Smooth muscle cell (in vitro differentiated cells): ENCODE data around the gene A1BG. TPM values are rescaled to one million over a fixed set of nuclear protein-coding genes. Genes with fewer than 3 reads are reported as not detected.

Experiments used
- DNase-seq: peaks from one replicate; lab custom pipeline; 2025; ENCODE audit not compliant: unreplicated experiment; lab: John Stamatoyannopoulos, UW
- H2AFZ ChIP-seq: fragments of 200-600 bp; sonication (generic); 2 replicates; pipeline ENCODE4 v1.6.0; 2016; ENCODE audit warnings: antibody characterized with exemption, low read depth, mild to moderate bottlenecking
- H3F3A ChIP-seq: fragments of 200-600 bp; sonication (generic); 2 replicates; pipeline ENCODE4 v1.6.0; 2017; ENCODE audit warnings: antibody characterized with exemption, low read depth
- H3K27ac ChIP-seq: fragments of 200-600 bp; sonication (generic); 2 replicates; pipeline ENCODE4 v1.5.1; 2016; ENCODE audit warnings: low read depth, mild to moderate bottlenecking
- H3K27me3 ChIP-seq: fragments of 200-600 bp; sonication (generic); 2 replicates; pipeline ENCODE4 v1.6.1; 2016; ENCODE audit warnings: low read depth, mild to moderate bottlenecking
- H3K36me3 ChIP-seq: fragments of 200-600 bp; sonication (generic); 2 replicates; pipeline ENCODE4 v1.5.1; 2016; ENCODE audit warnings: low read depth
- H3K4me1 ChIP-seq: fragments of 200-600 bp; sonication (generic); 2 replicates; pipeline ENCODE4 v1.5.1; 2016; ENCODE audit warnings: low read depth
- H3K4me2 ChIP-seq: fragments of 200-600 bp; sonication (generic); 2 replicates; pipeline ENCODE4 v1.6.0; 2016; ENCODE audit warnings: mild to moderate bottlenecking
- H3K4me3 ChIP-seq: fragments of 200-600 bp; sonication (generic); 2 replicates; pipeline ENCODE4 v1.5.1; 2016; ENCODE audit warnings: mild to moderate bottlenecking
- H3K79me2 ChIP-seq: fragments of 200-600 bp; sonication (generic); 2 replicates; pipeline ENCODE4 v1.6.0; 2016; ENCODE audit warnings: low read depth, mild to moderate bottlenecking
- H3K9ac ChIP-seq: fragments of 200-600 bp; sonication (generic); 2 replicates; pipeline ENCODE4 v1.6.0; 2016; ENCODE audit warnings: low read depth
- H3K9me3 ChIP-seq: fragments of 200-600 bp; sonication (generic); replicated peaks from 2 replicates; pipeline ENCODE4 v1.5.1; 2016; ENCODE audit warnings: low read depth
- H4K20me1 ChIP-seq: fragments of 200-600 bp; sonication (generic); 2 replicates; pipeline ENCODE4 v1.6.0; 2016; ENCODE audit warnings: low read depth
- CTCF ChIP-seq: fragments of 200-600 bp; sonication (generic); IDR thresholded peaks from 2 replicates; pipeline ENCODE4 v1.5.1; 2017; ENCODE audit warnings: borderline replicate concordance, mild to moderate bottlenecking, antibody characterized with exemption; ENCODE audit not compliant: insufficient read depth, poor library complexity, severe bottlenecking
- WGBS: methylation state at CpG from one replicate; pipeline ENCODE4 v1.1.7; 2016; ENCODE audit warnings: low lambda C conversion rate; 5-methylcytosine and 5-hydroxymethylcytosine counted together
- polyA plus RNA-seq: library from polyadenylated mRNA; unstranded; fragments of >200 nt; fragmentation: Nextera tagmentation; extraction: Ambion mirVana; gene quantifications from 2 replicates; pipeline ENCODE4 v1.2.1, GENCODE V29; 2016
- total RNA-seq: library from RNA; depleted of rRNA; stranded (reverse); fragments of >200 nt; gene quantifications from 2 replicates; pipeline ENCODE4 v1.2.3, GENCODE V29; 2014

The A1BG gene
- total and polyA plus RNA-seq, 2 experiments from 2014 or later: 77.8 to 133 TPM

GRCh38 chr19:58355908-58356765 lies 2.8 kb upstream of the A1BG start:
- no peaks in the 10 kb centered on the region for H3K9me3 ChIP-seq
- no peak overlapping the region for H3K4me2 ChIP-seq
- no peaks in the 10 kb centered on the region for H3F3A ChIP-seq
- no peaks in the 10 kb centered on the region for H4K20me1 ChIP-seq
- no peak overlapping the region for H3K4me3 ChIP-seq
- no peak overlapping the region for H3K9ac ChIP-seq
- H3K27ac ChIP-seq: no peak overlapping the region
- no peak for DNase-seq
- 97% methylated on average over 51 of the region's 94 CpGs for WGBS
- TF ChIP-seq CTCF: no peak
- H3K79me2 ChIP-seq: no peaks in the 10 kb centered on the region
- no peaks in the 10 kb centered on the region for H3K4me1 ChIP-seq
- H3K27me3 ChIP-seq: no peaks in the 10 kb centered on the region
- H2AFZ ChIP-seq: no peak overlapping the region
- H3K36me3 ChIP-seq: no peaks in the 10 kb centered on the region

- Histone ChIP-seq H3K36me3 (no peaks in the 10 kb centered on the region), H3F3A (no peaks in the 10 kb centered on the region), H3K4me3 (no peak overlapping the region), H2AFZ (no peak overlapping the region), H3K79me2 (no peaks in the 10 kb centered on the region), H3K4me1 (no peaks in the 10 kb centered on the region), H4K20me1 (no peaks in the 10 kb centered on the region), H3K9me3 (no peaks in the 10 kb centered on the region), H3K27me3 (no peaks in the 10 kb centered on the region), H3K9ac (no peak overlapping the region), H3K4me2 (no peak overlapping the region), H3K27ac (no peak overlapping the region)
- DNase-seq: no peak
- TF ChIP-seq CTCF: no peak
- 97% methylated on average over 10 of the region's 10 CpGs for WGBS
These were observed 2.0 kb upstream of the A1BG start for GRCh38 chr19:58355215-58355796.

- no peak for DNase-seq
- H3K4me3 ChIP-seq: no peak overlapping the region
- H3F3A ChIP-seq: no peaks in the 10 kb centered on the region
- H3K4me1 ChIP-seq: no peaks in the 10 kb centered on the region
- no peaks in the 10 kb centered on the region for H3K27me3 ChIP-seq
- no peak overlapping the region for H2AFZ ChIP-seq
- no peaks in the 10 kb centered on the region for H4K20me1 ChIP-seq
- no peaks in the 10 kb centered on the region for H3K36me3 ChIP-seq
- no peak overlapping the region for H3K9ac ChIP-seq
- no peaks in the 10 kb centered on the region for H3K9me3 ChIP-seq
- no peak overlapping the region for H3K4me2 ChIP-seq
- 91% methylated on average over 6 of the region's 6 CpGs for WGBS
- no peak overlapping the region for H3K27ac ChIP-seq
- TF ChIP-seq CTCF: no peak
- H3K79me2 ChIP-seq: peaks cover 2% of the 10 kb centered on the region
These were observed 1.3 kb upstream of the A1BG start for GRCh38 chr19:58354478-58355030.
